GDM1 (cell line): ENCODE data around the gene ASTN2.

ENCODE experiments used
- DNase-seq: peaks from one replicate; lab custom pipeline; 2025; lab: John Stamatoyannopoulos, UW

The ASTN2 gene

DNA sequence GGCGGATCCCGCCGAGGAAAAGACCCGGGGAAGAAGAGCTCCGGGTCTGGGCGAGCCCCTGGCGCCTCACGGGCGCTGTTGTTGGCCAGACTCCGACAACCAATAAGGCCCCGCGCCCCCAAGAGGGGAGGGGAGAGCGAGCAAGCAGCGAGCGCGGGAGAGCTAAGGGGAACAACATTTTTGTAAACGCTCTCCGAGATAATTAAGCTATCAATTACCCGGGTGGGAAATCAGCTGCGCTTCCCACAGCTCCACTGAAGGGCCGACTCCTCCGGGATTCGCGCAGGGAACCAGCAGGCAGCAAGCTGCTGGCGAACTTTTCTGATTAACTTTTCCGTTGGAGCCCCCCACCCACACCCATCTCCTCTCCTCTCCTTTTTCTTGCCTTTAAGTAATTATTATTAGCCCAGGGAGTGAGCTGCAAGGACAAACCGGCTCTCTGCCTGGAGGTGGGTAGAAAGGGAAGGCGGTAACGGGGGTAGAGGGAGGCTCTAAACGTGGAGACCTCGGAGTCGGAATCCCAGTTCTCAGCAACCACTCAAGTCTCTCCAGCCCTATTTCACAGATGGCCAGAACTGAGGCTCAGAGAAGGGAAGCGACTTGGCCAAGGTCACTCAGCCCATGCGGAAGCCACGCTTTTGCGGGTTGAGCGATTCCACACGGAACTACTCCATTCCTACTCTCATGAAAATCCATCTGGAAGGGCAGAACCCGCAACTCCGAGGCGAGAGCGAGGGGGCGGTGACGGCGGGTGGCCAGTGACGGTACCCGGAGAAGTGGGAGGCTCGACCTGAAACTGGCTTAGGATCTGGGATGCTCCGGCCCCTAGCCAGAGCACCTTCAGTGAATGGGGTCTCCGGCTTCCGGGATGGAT is 1.3 kb downstream of the ASTN2 start:
- no peak for DNase-seq

GRCh38 chr9:117412841-117413240 is 2.0 kb downstream of the ASTN2 start:
- DNase-seq = no peak

- DNase-seq = no peak
These were observed 2.7 kb downstream of the ASTN2 start for GRCh38 chr9:117412006-117412715.

- DNase-seq = no peak
These were observed 3.3 kb downstream of the ASTN2 start for GRCh38 chr9:117411547-117411946.

DNA sequence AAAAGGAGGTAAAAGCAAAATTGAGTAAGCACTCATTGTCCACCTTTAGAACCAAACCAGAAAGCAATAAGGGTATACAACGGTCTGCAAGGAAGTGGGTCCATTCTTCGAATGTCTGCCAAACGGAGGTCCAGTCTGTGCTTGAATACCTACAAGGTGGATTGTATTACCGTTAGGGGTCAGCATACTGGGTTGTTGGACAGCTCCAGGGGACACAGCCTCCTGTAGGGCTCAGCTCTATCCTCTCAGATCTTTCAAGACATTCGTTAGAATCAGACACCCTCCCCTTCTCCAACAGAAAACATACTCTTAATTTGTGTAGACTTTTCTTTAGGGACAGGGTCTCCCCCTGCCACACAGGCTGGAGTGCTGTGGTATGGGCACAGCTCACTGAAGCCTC is 5.5 kb downstream of the ASTN2 start:
- no peak for DNase-seq

- no peak for DNase-seq
These were observed 7.3 kb downstream of the ASTN2 start for GRCh38 chr9:117407436-117408022.

GRCh38 chr9:117405950-117406705 is 8.7 kb downstream of the ASTN2 start:
- DNase-seq = no peak

GRCh38 chr9:117403848-117404247 is 11.0 kb downstream of the ASTN2 start:
- DNase-seq = no peak

- no peak for DNase-seq
These were observed 11.4 kb downstream of the ASTN2 start for GRCh38 chr9:117403403-117403811.

GRCh38 chr9:117400171-117400570 is 14.7 kb downstream of the ASTN2 start:
- DNase-seq = no peak

DNA sequence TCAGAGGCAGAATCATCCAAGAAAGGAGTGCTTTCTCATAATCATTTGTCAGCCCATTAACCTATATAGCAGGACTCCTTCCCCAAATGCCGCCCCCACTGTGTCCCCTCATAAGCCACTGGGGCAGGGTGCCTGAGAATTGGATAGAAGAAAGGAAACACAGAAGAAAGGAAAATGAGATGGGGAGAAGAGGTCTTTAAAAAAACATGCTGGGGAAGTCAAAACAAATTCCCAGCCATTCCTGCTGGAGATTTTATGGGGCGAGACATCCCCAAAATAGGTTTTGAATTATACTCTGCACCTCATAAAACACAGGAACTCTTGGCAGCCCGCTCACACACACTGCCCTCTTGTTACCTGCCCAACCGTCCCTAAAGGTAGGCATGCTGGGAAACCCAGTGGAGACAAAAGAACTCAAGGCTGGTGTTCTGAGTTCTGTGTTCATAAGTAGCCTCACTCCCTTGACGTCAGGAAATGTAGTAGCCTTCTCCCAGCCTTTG is 19.7 kb downstream of the ASTN2 start:
- no peak for DNase-seq

- no peak for DNase-seq
These were observed 20.2 kb downstream of the ASTN2 start for GRCh38 chr9:117394655-117395054.

DNA sequence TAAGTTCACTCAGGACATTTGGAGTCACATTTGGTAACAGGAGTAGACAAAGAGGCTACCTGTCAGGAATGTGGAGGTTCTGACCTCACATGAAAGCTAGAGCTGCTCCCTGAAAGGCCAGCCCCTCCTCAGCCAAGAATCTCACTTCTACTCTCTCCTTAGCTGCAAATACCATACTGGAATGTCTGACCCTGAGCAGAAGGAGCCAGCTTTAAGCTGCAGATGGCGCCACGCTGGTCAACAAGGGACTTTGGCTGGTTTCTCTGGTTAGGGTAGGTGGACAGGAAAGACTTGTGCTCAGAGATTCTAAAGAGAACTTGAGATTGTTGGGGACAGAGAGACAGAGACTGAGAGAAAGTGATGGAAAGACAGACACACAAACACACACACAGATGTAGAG is 21.9 kb downstream of the ASTN2 start:
- DNase-seq = no peak

DNA sequence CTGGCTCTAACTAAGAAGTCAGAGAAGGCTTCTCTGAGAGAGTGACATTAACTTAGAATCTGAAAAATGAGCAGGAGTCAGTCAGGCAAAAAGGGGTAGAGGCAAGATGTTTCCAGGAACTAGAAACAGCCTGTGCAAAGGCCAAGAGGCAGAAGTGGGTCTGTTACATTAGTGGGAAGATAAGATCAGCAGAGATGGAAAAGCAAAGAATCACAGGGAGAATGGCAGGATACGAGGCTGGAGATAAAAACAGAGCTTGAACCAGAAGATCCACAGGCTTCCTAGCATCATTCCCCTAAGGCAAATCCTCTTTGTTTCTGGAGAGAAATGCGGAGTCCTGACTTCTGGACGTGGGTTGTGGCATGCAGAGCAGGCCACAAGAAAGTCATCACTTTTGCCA is 27.4 kb downstream of the ASTN2 start:
- no peak for DNase-seq

GRCh38 chr9:117379341-117379740 is 35.5 kb downstream of the ASTN2 start:
- DNase-seq = no peak

DNA sequence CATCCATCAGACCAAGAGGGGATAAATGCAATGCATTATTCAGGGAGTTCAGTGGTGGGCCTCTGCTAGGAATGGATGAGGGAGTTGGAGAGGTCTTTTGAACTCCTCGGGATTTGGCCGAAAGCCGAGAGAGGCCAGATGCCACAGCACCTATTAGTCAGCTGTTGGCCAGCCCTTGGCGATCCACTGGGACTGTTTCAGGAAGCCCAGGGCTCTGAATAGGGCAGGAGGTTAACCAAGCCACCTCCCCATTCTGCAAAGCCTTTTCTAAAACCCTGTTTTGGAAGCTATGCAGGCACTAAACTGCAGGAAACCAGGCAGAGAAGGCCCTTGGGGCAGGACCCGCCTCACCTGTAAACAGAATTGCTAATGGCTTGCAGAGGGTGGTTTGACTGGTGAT is 37.8 kb downstream of the ASTN2 start:
- no peak for DNase-seq

DNA sequence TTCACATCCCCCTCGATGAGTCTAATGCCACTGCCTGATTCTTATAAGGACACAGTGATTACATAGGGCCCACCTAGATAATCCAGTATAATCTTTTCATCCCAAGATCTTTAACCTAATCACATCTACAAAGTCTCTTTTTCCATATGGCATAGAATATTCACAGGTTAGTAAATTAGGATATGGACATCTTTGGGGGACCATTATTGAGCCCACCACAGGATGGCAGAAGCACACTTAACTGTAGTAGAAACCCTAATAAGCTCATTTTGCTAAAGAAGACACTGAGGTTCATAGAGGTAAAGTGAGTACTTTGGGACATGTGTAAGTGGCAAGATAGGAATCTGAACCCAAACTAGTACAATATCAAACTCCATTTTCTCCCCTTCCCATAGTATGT is 38.9 kb downstream of the ASTN2 start:
- no peak for DNase-seq

GRCh38 chr9:117374076-117374725 is 40.7 kb downstream of the ASTN2 start:
- DNase-seq = no peak

DNA sequence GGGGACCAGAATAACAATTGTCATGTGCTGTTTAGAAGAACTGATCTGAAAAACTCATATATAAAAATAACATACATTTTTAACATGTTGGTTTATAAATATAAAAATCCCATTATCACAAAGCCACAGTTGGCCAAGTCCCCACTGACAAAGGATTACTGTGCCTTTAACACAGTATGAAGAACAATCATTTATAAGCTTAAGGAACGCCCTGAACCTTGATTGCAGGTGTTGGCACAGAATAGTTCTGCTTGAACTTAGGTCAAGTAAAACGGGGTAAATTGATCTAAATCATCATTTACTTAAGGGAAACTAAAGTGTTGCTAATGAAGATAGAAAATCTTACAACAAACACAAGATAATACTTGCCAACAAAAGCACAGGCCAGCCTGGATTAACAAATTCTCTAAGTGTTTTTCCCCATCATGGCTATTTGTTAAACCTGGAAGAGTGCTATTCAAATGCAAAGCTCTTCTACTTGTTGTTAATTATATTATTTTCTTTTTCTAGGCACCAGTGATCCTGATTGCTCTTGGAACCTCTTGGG is 46.1 kb downstream of the ASTN2 start:
- no peak for DNase-seq

DNA sequence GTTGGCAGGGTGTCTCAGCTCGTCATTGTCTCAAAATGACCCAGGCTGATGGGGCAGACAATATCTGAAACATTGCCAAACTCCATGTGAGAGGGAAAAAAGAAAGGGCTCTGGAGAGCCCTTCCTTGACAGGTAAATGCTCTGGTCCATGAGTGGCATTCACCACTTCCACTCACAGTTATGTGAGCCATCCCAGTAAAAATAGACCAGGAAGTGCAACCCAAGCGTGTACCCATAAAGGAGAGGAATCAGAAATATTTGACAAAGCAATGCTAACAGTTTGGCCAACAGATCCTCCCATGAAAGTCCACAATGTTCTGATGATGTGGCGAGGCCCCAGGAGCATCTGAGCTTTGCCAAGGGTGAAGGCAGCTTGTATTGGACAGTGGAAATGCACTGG is 49.4 kb downstream of the ASTN2 start:
- no peak for DNase-seq

DNA sequence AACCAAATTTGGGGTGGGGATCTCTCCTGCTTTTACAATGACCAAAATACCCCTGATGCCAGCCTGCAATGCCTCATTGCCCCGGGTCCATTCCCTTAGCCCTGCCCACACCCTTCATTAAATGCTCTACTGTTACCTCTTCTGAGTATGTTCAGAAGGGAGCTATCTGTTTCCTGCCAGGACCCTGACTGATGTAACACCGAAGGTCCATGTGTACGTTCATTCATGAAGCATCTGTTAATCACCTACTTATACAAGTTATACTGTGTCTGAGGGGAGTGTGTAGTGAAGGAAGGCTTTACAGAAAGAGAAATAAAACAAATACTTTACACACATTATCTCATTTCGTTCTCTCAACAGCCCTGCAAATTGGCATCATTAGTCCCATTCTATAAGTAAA is 51.9 kb downstream of the ASTN2 start:
- DNase-seq = no peak
